ENCODE data around the gene NFKBIE. TPM values are rescaled to one million over a fixed set of nuclear protein-coding genes. Genes with fewer than 3 reads are reported as not detected.

NFKBIE gene
- total and polyA plus RNA-seq, 9 of the 15 experiments (the other 6 are each of a cell fraction or from before 2014, with no cell fraction given) = 2.1 to 16.4 (median 11.7) TPM

DNA sequence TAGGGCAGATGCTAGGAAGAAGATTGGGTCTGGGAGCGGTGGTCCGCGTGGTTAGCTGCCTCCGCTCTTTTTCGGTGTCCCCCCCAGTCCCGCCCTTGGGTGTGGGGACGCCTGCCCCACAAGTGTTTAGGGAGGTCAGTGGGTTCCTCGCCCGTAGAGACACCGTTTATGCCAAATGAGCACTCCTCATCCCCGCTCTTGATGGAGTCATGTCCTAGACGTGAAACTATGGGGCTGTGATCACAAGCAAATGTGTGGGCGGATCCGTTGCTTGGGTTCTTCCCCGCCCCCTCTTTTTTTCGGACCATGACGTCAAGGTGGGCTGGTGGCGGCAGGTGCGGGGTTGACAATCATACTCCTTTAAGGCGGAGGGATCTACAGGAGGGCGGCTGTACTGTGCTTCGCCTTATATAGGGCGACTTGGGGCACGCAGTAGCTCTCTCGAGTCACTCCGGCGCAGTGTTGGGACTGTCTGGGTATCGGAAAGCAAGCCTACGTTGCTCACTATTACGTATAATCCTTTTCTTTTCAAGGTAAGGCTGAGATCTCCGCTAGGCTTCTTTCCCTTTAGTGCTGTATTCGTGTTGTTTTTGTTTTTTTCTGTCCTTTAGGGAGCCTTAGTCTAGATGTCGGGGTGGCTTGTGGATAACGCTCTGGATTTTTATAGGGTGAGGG is 18.6 kb downstream of the NFKBIE start, which contains the start of gene HSP90AB1 (continued):
- TF ChIP-seq ATF2 (CRISPR knock-in tag; IDR thresholded peaks at IDR 0.05) (peak; percentile 82; the same call in 1 of the 2 replicates), XRCC3 (IDR thresholded peaks at IDR 0.05) (no peak), RHOXF2B (CRISPR knock-in tag; conservative IDR thresholded peaks at IDR 0.05) (no peak), ZNF133 (CRISPR knock-in tag; IDR thresholded peaks at IDR 0.05) (no peak), ZBTB1 (CRISPR knock-in tag; IDR thresholded peaks at IDR 0.05; ENCODE audit: borderline replicate concordance, low read depth) (no peak), SRSF9 (IDR thresholded peaks at IDR 0.05; ENCODE audit: borderline replicate concordance, low read depth, low read length) (no peak), ZNF239 (CRISPR knock-in tag; IDR thresholded peaks at IDR 0.05) (no peak), HIVEP1 (CRISPR knock-in tag; IDR thresholded peaks at IDR 0.05) (no peak), ZNF77 (CRISPR knock-in tag; IDR thresholded peaks at IDR 0.05) (no peak), TSHZ1 (CRISPR knock-in tag; IDR thresholded peaks at IDR 0.05) (no peak), LARP7 (IDR thresholded peaks at IDR 0.05) (peak; percentile 97), RBM14 (IDR thresholded peaks at IDR 0.05; ENCODE audit: borderline replicate concordance, insufficient read depth, low read depth, low read length) (no peak), KLF6 (CRISPR knock-in tag; IDR thresholded peaks at IDR 0.05; ENCODE audit: borderline replicate concordance) (peak; percentile 24; the same call in 1 of the 2 replicates), ZBTB40 (IDR thresholded peaks at IDR 0.05) (peak; percentile 58; the same call in 1 of the 2 replicates), ZBTB40 (CRISPR knock-in tag; IDR thresholded peaks at IDR 0.05) (peak; percentile 67; the same call in 1 of the 2 replicates)
